ENCODE data around the gene IRAG1.

Gene IRAG1

GRCh38 chr11:10693509-10694081, at the start of gene IRAG1:
TSS of gene IRAG1 (minus strand) at chr11:10693755. CDS start at chr11:10693602, 153 bp downstream.
- no peak for DNase-seq (ENCODE audit: low read depth in 4 of 4, low spot score in 1 of 4)

GRCh38 chr11:10742460-10743208, 49.1 kb upstream of the IRAG1 start:
- DNase-seq (ENCODE audit: low read depth in 4 of 4, low spot score in 1 of 4) = no peak

- peak; percentile 76 to 86 (median 82) for DNase-seq (ENCODE audit: low read depth in 4 of 4, low spot score in 1 of 4)
These were observed 42.2 kb upstream of the IRAG1 start for GRCh38 chr11:10735481-10736475.

GRCh38 chr11:10731064-10731680, 37.6 kb upstream of the IRAG1 start:
- no peak for DNase-seq (ENCODE audit: low read depth in 4 of 4, low spot score in 1 of 4)

- no peak for DNase-seq (ENCODE audit: low read depth in 4 of 4, low spot score in 1 of 4)
These were observed 36.6 kb upstream of the IRAG1 start for GRCh38 chr11:10730151-10730550.

- no peak for DNase-seq (ENCODE audit: low read depth in 4 of 4, low spot score in 1 of 4)
These were observed 35.4 kb upstream of the IRAG1 start for GRCh38 chr11:10728789-10729472.

GRCh38 chr11:10728154-10728553, 34.6 kb upstream of the IRAG1 start:
- no peak for DNase-seq (ENCODE audit: low read depth in 4 of 4, low spot score in 1 of 4)

GRCh38 chr11:10727146-10727851, 33.7 kb upstream of the IRAG1 start:
- DNase-seq (ENCODE audit: low read depth in 4 of 4, low spot score in 1 of 4) = no peak

- DNase-seq (ENCODE audit: low read depth in 4 of 4, low spot score in 1 of 4) = no peak
These were observed 32.3 kb upstream of the IRAG1 start for GRCh38 chr11:10725907-10726253.

- peak in 1 of 4 experiments; percentile 15 for DNase-seq (ENCODE audit: low read depth in 4 of 4, low spot score in 1 of 4)
These were observed 31.8 kb upstream of the IRAG1 start for GRCh38 chr11:10725114-10725906.

GRCh38 chr11:10722307-10722706, 28.8 kb upstream of the IRAG1 start:
- no peak for DNase-seq (ENCODE audit: low read depth in 4 of 4, low spot score in 1 of 4)

- no peak for DNase-seq (ENCODE audit: low read depth in 4 of 4, low spot score in 1 of 4)
These were observed 27.4 kb upstream of the IRAG1 start for GRCh38 chr11:10720881-10721376.

- DNase-seq (ENCODE audit: low read depth in 4 of 4, low spot score in 1 of 4) = no peak
These were observed 26.1 kb upstream of the IRAG1 start for GRCh38 chr11:10719616-10720015.

- DNase-seq (ENCODE audit: low read depth in 4 of 4, low spot score in 1 of 4) = no peak
These were observed 23.1 kb upstream of the IRAG1 start for GRCh38 chr11:10716543-10717259.

- no peak for DNase-seq (ENCODE audit: low read depth in 4 of 4, low spot score in 1 of 4)
These were observed 22.6 kb upstream of the IRAG1 start for GRCh38 chr11:10716122-10716521.

- no peak for DNase-seq (ENCODE audit: low read depth in 4 of 4, low spot score in 1 of 4)
These were observed 22.0 kb upstream of the IRAG1 start for GRCh38 chr11:10715571-10715970.

GRCh38 chr11:10709299-10710086, 15.9 kb upstream of the IRAG1 start:
- DNase-seq (ENCODE audit: low read depth in 4 of 4, low spot score in 1 of 4) = no peak

- no peak for DNase-seq (ENCODE audit: low read depth in 4 of 4, low spot score in 1 of 4)
These were observed 14.6 kb upstream of the IRAG1 start for GRCh38 chr11:10708131-10708530.

All from stimulated activated CD4-positive, alpha-beta T cell treated with anti-CD3 and anti-CD28 coated beads, Interleukin-1b, Interleukin-23, amount 100 ng/mL, for 24 hours (primary cell).